ENCODE results near the gene IL18BP. TPM values are rescaled to one million over a fixed set of nuclear protein-coding genes. Genes with fewer than 3 reads are reported as not detected.
A peak's percentile ranks its signal among the peaks of the same experiment; 100 is the strongest.

The IL18BP gene
- total and polyA plus RNA-seq, 10 of the 15 experiments (the other 5 are each of a cell fraction or from before 2014, with no cell fraction given): 2.6 to 18.1 (median 10.7) TPM

- TF ChIP-seq CEBPZ (IDR thresholded peaks at IDR 0.05; ENCODE audit: low read depth, low read length) (no peak), NFYA (IDR thresholded peaks at IDR 0.05; ENCODE audit: borderline replicate concordance, low read depth, low read length) (no peak), NR2F1 (conservative IDR thresholded peaks at IDR 0.05) (no peak), ZNF622 (IDR thresholded peaks at IDR 0.05) (no peak), BMI1 (IDR thresholded peaks at IDR 0.05; ENCODE audit: borderline replicate concordance) (no peak), KLF5 (IDR thresholded peaks at IDR 0.05; ENCODE audit: partially characterized antibody) (no peak), STAT3 (IDR thresholded peaks at IDR 0.05; ENCODE audit: low read depth, low read length) (no peak), CREM (IDR thresholded peaks at IDR 0.05; ENCODE audit: low read depth) (0 out of 2 replicates have a peak, but pooled peaks have one; percentile 38), HDAC6 (IDR thresholded peaks at IDR 0.05; ENCODE audit: unreplicated experiment) (no peak), MEF2B (IDR thresholded peaks at IDR 0.05; ENCODE audit: partially characterized antibody, poor library complexity, severe bottlenecking) (no peak), ZZZ3 (IDR thresholded peaks at IDR 0.05; ENCODE audit: control insufficient read depth, insufficient read length, low read depth) (no peak), RAD51 (IDR thresholded peaks at IDR 0.05) (no peak), EP300 (IDR thresholded peaks at IDR 0.05; ENCODE audit: borderline replicate concordance in 1 of 2, control insufficient read depth in 1 of 2, low read depth in 2 of 2, low read length in 2 of 2) (no peak), BCL3 (IDR thresholded peaks at IDR 0.05; ENCODE audit: borderline replicate concordance, insufficient read depth, low read depth, low read length, poor library complexity, severe bottlenecking) (no peak)
- TF ChIP-seq, protein P1, sequence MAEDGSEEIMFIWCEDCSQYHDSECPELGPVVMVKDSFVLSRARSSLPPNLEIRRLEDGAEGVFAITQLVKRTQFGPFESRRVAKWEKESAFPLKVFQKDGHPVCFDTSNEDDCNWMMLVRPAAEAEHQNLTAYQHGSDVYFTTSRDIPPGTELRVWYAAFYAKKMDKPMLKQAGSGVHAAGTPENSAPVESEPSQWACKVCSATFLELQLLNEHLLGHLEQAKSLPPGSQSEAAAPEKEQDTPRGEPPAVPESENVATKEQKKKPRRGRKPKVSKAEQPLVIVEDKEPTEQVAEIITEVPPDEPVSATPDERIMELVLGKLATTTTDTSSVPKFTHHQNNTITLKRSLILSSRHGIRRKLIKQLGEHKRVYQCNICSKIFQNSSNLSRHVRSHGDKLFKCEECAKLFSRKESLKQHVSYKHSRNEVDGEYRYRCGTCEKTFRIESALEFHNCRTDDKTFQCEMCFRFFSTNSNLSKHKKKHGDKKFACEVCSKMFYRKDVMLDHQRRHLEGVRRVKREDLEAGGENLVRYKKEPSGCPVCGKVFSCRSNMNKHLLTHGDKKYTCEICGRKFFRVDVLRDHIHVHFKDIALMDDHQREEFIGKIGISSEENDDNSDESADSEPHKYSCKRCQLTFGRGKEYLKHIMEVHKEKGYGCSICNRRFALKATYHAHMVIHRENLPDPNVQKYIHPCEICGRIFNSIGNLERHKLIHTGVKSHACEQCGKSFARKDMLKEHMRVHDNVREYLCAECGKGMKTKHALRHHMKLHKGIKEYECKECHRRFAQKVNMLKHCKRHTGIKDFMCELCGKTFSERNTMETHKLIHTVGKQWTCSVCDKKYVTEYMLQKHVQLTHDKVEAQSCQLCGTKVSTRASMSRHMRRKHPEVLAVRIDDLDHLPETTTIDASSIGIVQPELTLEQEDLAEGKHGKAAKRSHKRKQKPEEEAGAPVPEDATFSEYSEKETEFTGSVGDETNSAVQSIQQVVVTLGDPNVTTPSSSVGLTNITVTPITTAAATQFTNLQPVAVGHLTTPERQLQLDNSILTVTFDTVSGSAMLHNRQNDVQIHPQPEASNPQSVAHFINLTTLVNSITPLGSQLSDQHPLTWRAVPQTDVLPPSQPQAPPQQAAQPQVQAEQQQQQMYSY (CRISPR knock-in tag; IDR thresholded peaks at IDR 0.05): no peak
- TF ChIP-seq, protein P2, sequence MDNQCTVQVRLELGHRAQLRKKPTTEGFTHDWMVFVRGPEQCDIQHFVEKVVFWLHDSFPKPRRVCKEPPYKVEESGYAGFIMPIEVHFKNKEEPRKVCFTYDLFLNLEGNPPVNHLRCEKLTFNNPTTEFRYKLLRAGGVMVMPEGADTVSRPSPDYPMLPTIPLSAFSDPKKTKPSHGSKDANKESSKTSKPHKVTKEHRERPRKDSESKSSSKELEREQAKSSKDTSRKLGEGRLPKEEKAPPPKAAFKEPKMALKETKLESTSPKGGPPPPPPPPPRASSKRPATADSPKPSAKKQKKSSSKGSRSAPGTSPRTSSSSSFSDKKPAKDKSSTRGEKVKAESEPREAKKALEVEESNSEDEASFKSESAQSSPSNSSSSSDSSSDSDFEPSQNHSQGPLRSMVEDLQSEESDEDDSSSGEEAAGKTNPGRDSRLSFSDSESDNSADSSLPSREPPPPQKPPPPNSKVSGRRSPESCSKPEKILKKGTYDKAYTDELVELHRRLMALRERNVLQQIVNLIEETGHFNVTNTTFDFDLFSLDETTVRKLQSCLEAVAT (IDR thresholded peaks at IDR 0.05): no peak
These were observed 42.0 kb downstream of the IL18BP start (continued) for GRCh38 chr11:72040491-72041363.

Measured in GM12878 (cell line).